K562 (cell line): ENCODE measurements around the gene MYRIP. TPM values are rescaled to one million over a fixed set of nuclear protein-coding genes. Genes with fewer than 3 reads are reported as not detected.

Experiments used
- ATAC-seq: fragments of 200-7000 bp; cut with Tn5 transposase; 3 replicates; pipeline ENCODE4 v1.9.1; 2020; ENCODE audit warnings: moderate library complexity
- BruUV-seq: library from RNA; stranded (reverse); fragments of 400-500 nt; replicated peaks from 2 replicates; lab custom pipeline; 2021; lab: Mats Ljungman, UMichigan
- CTCF ChIA-PET: fragments of 300-600 bp; formaldehyde crosslinking; extraction: SDS; loops from one replicate; lab custom pipeline; 2021; ENCODE audit warnings: low intra/inter-chr PET ratio; lab: Yijun Ruan, JAX
- POLR2A ChIA-PET: fragments of 300-600, 350-650 bp; sonication (Branson Sonifier 250); formaldehyde crosslinking; extraction: SDS; loops from one replicate; lab custom pipeline; 2021; ENCODE audit warnings: antibody characterized with exemption, inconsistent platforms; lab: Yijun Ruan, JAX
- DNase-seq, 4 experiments: peaks; one replicate each; pipeline versions ENCODE4 v3.0.0 to v3.0.0-alpha.2; 2011 to 2018; ENCODE audit warnings: low spot score in 3 of 4, mixed read lengths in 3 of 4; ENCODE audit errors: extremely low read depth in 1 of 4
- FAIRE-seq: peaks from 2 replicates; lab custom pipeline; 2011; peaks lifted over from hg19 to GRCh38; lab: Jason Lieb, UNC
- H2AFZ ChIP-seq: 2 replicates; pipeline ENCODE4 v1.6.0; 2011; ENCODE audit warnings: low read depth, low read length, control low read depth, inconsistent platforms
- H3K27ac ChIP-seq: fragments of 200-600 bp; 3 replicates; pipeline ENCODE4 v1.8.0; 2011; ENCODE audit warnings: low read depth, mild to moderate bottlenecking, control low read depth, inconsistent platforms, low read length, moderate library complexity, mixed read lengths; ENCODE audit errors: extremely low read depth
- H3K27me3 ChIP-seq, 2 experiments: fragments of 300-600 bp in 1 of 2; 2 replicates in 1 of 2; 3 replicates in 1 of 2; pipeline versions ENCODE4 v1.6.0 to v1.8.0; 2011; ENCODE audit warnings: inconsistent platforms in 2 of 2, low read length in 2 of 2, mild to moderate bottlenecking in 1 of 2, mixed read lengths in 1 of 2, moderate library complexity in 1 of 2; ENCODE audit not compliant: control insufficient read depth in 2 of 2, insufficient read depth in 2 of 2
- H3K36me3 ChIP-seq: fragments of 300-600 bp; 3 replicates; pipeline ENCODE4 v1.8.0; 2011; ENCODE audit warnings: mild to moderate bottlenecking, low read length, inconsistent platforms; ENCODE audit not compliant: control insufficient read depth, insufficient read depth
- H3K4me1 ChIP-seq, 2 experiments: fragments of 200-600 bp in 1 of 2; replicated peaks in 1 of 2; 2 replicates in 1 of 2; 3 replicates in 1 of 2; pipeline versions ENCODE4 v1.5.1 to v1.8.0; 2011; ENCODE audit warnings: inconsistent platforms in 2 of 2, low read length in 2 of 2, mild to moderate bottlenecking in 1 of 2, mixed read lengths in 1 of 2, moderate library complexity in 1 of 2; ENCODE audit not compliant: control insufficient read depth in 2 of 2, insufficient read depth in 2 of 2
- H3K4me2 ChIP-seq: 2 replicates; pipeline ENCODE4 v1.6.1; 2011; ENCODE audit warnings: low read length, control low read depth, inconsistent platforms, mixed read lengths; ENCODE audit not compliant: insufficient read depth
- H3K4me3 ChIP-seq: fragments of 200-600 bp; sonication (generic), shearing (Covaris generic); 2 replicates; pipeline ENCODE4 v1.5.1; 2016; ENCODE audit warnings: control low read depth, inconsistent platforms
- H3K79me2 ChIP-seq: fragments of 200-600 bp; 3 replicates; pipeline ENCODE4 v1.8.0; 2011; ENCODE audit warnings: low read length, inconsistent platforms; ENCODE audit not compliant: control insufficient read depth, insufficient read depth
- H3K9ac ChIP-seq, 2 experiments: 2 replicates each; pipeline versions ENCODE4 v1.6.0 to v1.6.1; 2011; ENCODE audit warnings: low read depth in 2 of 2, low read length in 2 of 2, control low read depth in 1 of 2, inconsistent platforms in 1 of 2, mild to moderate bottlenecking in 1 of 2, mixed read lengths in 1 of 2; ENCODE audit not compliant: insufficient read depth in 1 of 2
- H3K9me1 ChIP-seq: one replicate; pipeline ENCODE4 v1.6.0; 2011; ENCODE audit warnings: inconsistent platforms, mild to moderate bottlenecking, low read length, moderate library complexity; ENCODE audit not compliant: control insufficient read depth, insufficient read depth
- H3K9me3 ChIP-seq: replicated peaks from 2 replicates; pipeline ENCODE4 v1.5.1; 2011; ENCODE audit warnings: low read depth, low read length, inconsistent platforms; ENCODE audit not compliant: control insufficient read depth, insufficient read depth
- H4K20me1 ChIP-seq: replicated peaks from 2 replicates; pipeline ENCODE4 v1.6.1; 2011; ENCODE audit warnings: low read length, inconsistent platforms, mixed read lengths; ENCODE audit not compliant: control insufficient read depth, insufficient read depth
- HDAC8 ChIP-seq: fragments of 450-650 bp; IDR thresholded peaks from 2 replicates; pipeline ENCODE4 v1.6.1; 2016; ENCODE audit warnings: mild to moderate bottlenecking, missing genetic modification characterization, moderate library complexity, missing compliant biosample characterization
- KAT8 ChIP-seq: fragments of 450-650 bp; IDR thresholded peaks from 2 replicates; pipeline ENCODE4 v1.6.1; 2016; ENCODE audit warnings: low read depth, mild to moderate bottlenecking
- MXI1 ChIP-seq: IDR thresholded peaks from 2 replicates; pipeline ENCODE4 v1.6.1; 2011; ENCODE audit warnings: low read depth, mild to moderate bottlenecking, improper control_type of control experiment, low read length
- ZBTB34 ChIP-seq: fragments of 250-450 bp; sonication (Bioruptor Pico); IDR thresholded peaks from 2 replicates; pipeline ENCODE4 v1.8.0; 2021; ENCODE audit warnings: mild to moderate bottlenecking, moderate library complexity
- ZNF12 ChIP-seq: sonication (generic); formaldehyde crosslinking; IDR thresholded peaks from 2 replicates; pipeline ENCODE4 v1.4.0; 2020; ENCODE audit warnings: mild to moderate bottlenecking, missing genetic modification reagents
- WGBS: fragments of 100-300 bp; shearing (Covaris generic); methylation state at CpG from one replicate; pipeline ENCODE4 v1.1.6; 2016; ENCODE audit warnings: low coverage, mixed read lengths; ENCODE audit not compliant: insufficient coverage; ENCODE audit errors: missing lambda C conversion rate; 5-methylcytosine and 5-hydroxymethylcytosine counted together
- in situ Hi-C: fragments of 300-500 bp; cut with MboI; formaldehyde crosslinking; loops from 4 replicates; pipeline ENCODE4 v1.15.0; 2018; ENCODE audit warnings: inconsistent platforms, mixed read lengths
- intact Hi-C: fragments of 100-400 bp; cut with micrococcal nuclease; formaldehyde crosslinking; loops from 2 replicates; pipeline ENCODE4 v1.14.2; 2022
- polyA plus RNA-seq, 8 experiments: library from polyadenylated mRNA; depleted of rRNA in 4 of 8; stranded (reverse) in 5 of 8; unstranded in 3 of 8; fragments of >200 nt; fragmentation: Nextera tagmentation in 2 of 8; fragmentation: Illumina TruSeq in 1 of 8; extraction: Ambion mirVana in 2 of 8; extraction: Trizol in 1 of 8; gene quantifications; 2 replicates each; pipeline versions ENCODE4 v1.2.1 to v1.2.3, GENCODE V29; 2011 to 2014; ENCODE audit warnings: inconsistent platforms in 1 of 8, missing spikeins in 1 of 8
- total RNA-seq, 7 experiments: library from RNA; depleted of rRNA in 6 of 7; stranded (reverse); fragments of >200 nt in 6 of 7; fragmentation: Illumina TruSeq in 2 of 7; extraction: Trizol in 2 of 7; gene quantifications; 2 replicates each; pipeline versions ENCODE4 v1.2.1 to v1.2.3, GENCODE V29; 2011 to 2021; ENCODE audit warnings: low replicate concordance in 1 of 7

The MYRIP gene
- total and polyA plus RNA-seq, 9 of the 15 experiments (the other 6 are each of a cell fraction or from before 2014, with no cell fraction given): 0.03 to 0.12 TPM; not detected in 7

GRCh38 chr3:40071683-40072238 is 262.4 kb downstream of the MYRIP start:
- intact Hi-C loops: loop anchor here (10.0 kb wide), 1 partner anchor 243 kb away; no protein-coding TSS in a partner anchor
- no peaks in the 10 kb centered on the region for H3K79me2 ChIP-seq
- H4K20me1 ChIP-seq: no peaks in the 10 kb centered on the region
- ChIA-PET CTCF (no interaction called here), POLR2A (interaction anchor here (0.7 to 2.0 kb wide), 2 partner anchors 15 to 56 kb away, joined by 3 to 4 read pairs; no protein-coding TSS in a partner anchor)
- DNase-seq: no peak
- no TSS peak for BruUV-seq
- in situ Hi-C loops: no loop called here
- H3K9ac ChIP-seq: no peak overlapping the region
- no peak overlapping the region for H2AFZ ChIP-seq
- H3K9me1 ChIP-seq: no peaks in the 10 kb centered on the region
- H3K4me3 ChIP-seq: no peak overlapping the region
- 0% methylated on average over 3 of the region's 3 CpGs for WGBS
- H3K36me3 ChIP-seq: no peaks in the 10 kb centered on the region
- H3K27ac ChIP-seq: no peak overlapping the region
- ATAC-seq: no peak
- H3K4me1 ChIP-seq: no peaks in the 10 kb centered on the region
- no peaks in the 10 kb centered on the region; a peak in 1 of 5 replicates for H3K27me3 ChIP-seq
- no peaks in the 10 kb centered on the region for H3K9me3 ChIP-seq
- TF ChIP-seq ZBTB34: no peak
- TF ChIP-seq MXI1: no peak
- TF ChIP-seq KAT8: no peak
- no peak for TF ChIP-seq ZNF12 (CRISPR knock-in tag)
- TF ChIP-seq HDAC8 (tag): no peak
- TF ChIP-seq, all 486 proteins: peak for 0
- no peak overlapping the region for H3K4me2 ChIP-seq
- no peak for FAIRE-seq
